GM12891 (cell line): ENCODE measurements around the gene SIM1.

Source experiments
- PAX5 ChIP-seq: IDR thresholded peaks from 2 replicates; pipeline ENCODE4 v1.6.1; 2011; ENCODE audit warnings: low read length, moderate library complexity, mild to moderate bottlenecking; ENCODE audit not compliant: insufficient read depth, severe bottlenecking
- POLR2A ChIP-seq: IDR thresholded peaks from 2 replicates; pipeline ENCODE4 v1.6.1; 2011; ENCODE audit warnings: low read depth, low read length, control low read depth
- POLR2AphosphoS5 ChIP-seq: IDR thresholded peaks from 2 replicates; pipeline ENCODE4 v1.6.1; 2011; ENCODE audit warnings: low read depth, low read length, control low read depth
- POU2F2 ChIP-seq: IDR thresholded peaks from 2 replicates; pipeline ENCODE4 v1.6.1; 2011; ENCODE audit warnings: low read depth, mild to moderate bottlenecking, control low read depth, low read length, moderate library complexity
- SPI1 ChIP-seq: IDR thresholded peaks from 2 replicates; pipeline ENCODE4 v1.6.1; 2011; ENCODE audit warnings: low read depth, low read length, control low read depth
- TAF1 ChIP-seq: IDR thresholded peaks from 2 replicates; pipeline ENCODE4 v1.6.1; 2011; ENCODE audit warnings: low read depth, low read length, control low read depth

DNA sequence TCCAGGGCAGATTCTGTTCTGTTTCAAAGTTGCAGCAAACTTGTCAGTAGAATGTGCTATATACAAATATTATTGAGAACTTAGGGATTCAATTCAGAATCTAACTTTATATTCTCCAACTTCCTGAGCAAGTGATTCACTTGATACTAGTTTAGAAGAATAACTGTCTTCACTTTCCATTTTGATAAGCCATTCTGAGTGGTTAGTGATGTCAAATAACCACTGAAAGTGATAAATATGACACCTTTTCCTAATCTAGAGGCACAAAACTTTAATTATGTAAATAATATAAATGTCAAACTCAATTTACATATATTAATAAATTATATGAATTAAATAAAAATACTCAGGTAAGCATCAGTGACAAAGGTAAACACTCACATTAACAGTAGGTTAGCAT lies 20.5 kb upstream of the SIM1 start:
- TF ChIP-seq POLR2AphosphoS5 (no peak), POLR2A (no peak), TAF1 (no peak), PAX5 (no peak), SPI1 (no peak), POU2F2 (no peak)
